Measurements from ENCODE around the gene POLR2A.

- TF ChIP-seq EP300 (IDR thresholded peaks at IDR 0.05) (no peak), CTCF (IDR thresholded peaks at IDR 0.05) (no peak)
These were observed 9.8 kb downstream of the POLR2A start for GRCh38 chr17:7493941-7494340.

All from stomach (tissue), 4 donors.